Measurements from ENCODE around the gene MGARP. TPM values are rescaled to one million over a fixed set of nuclear protein-coding genes. Genes with fewer than 3 reads are reported as not detected.

MGARP gene
- total and polyA plus RNA-seq, 5 donors = 1.3 to 7.1 (median 1.8) TPM

GRCh38 chr4:139243448-139244365 is 36.3 kb downstream of the MGARP start:
- DNase-seq = peak in 1 of 3 donors; percentile 45
- intact Hi-C loops (cut with DNase I) = no loop called here
- peak; percentile 86 to 87 for ATAC-seq
- Histone ChIP-seq H3K4me3 (ENCODE audit: low read length) (no peak overlapping the region), H3K4me1 (ENCODE audit: control insufficient read depth, insufficient read depth, low read length) (peaks cover 3% of the 10 kb centered on the region), H3K9me3 (ENCODE audit: control insufficient read depth, low read length) (no peaks in the 10 kb centered on the region), H3K27ac (ENCODE audit: low read length) (no peak overlapping the region), H3K27me3 (ENCODE audit: control insufficient read depth, insufficient read depth) (no peaks in the 10 kb centered on the region)
- 90% methylated on average over 12 of the region's 12 CpGs for WGBS

- H3K27ac ChIP-seq (ENCODE audit: low read length) = no peak overlapping the region
- no peak for ATAC-seq
These were observed 37.4 kb downstream of the MGARP start for GRCh38 chr4:139242511-139243051.

GRCh38 chr4:139241784-139242151 is 38.3 kb downstream of the MGARP start:
- ATAC-seq (no peak), DNase-seq (no peak)
- intact Hi-C loops (cut with DNase I) = no loop called here
- Histone ChIP-seq H3K27ac (ENCODE audit: low read length) (no peak overlapping the region), H3K4me3 (ENCODE audit: low read length) (no peak overlapping the region), H3K4me1 (ENCODE audit: control insufficient read depth, insufficient read depth, low read length) (peaks cover 3% of the 10 kb centered on the region), H3K27me3 (ENCODE audit: control insufficient read depth, insufficient read depth) (no peaks in the 10 kb centered on the region), H3K9me3 (ENCODE audit: control insufficient read depth, low read length) (no peaks in the 10 kb centered on the region)
- WGBS = 86% methylated on average over 12 of the region's 12 CpGs

More at GRCh38 chr4:139242511-139243051, 37.4 kb downstream of the MGARP start:
- DNase-seq = no peak
- intact Hi-C loops (cut with DNase I) = no loop called here
- WGBS = 81% methylated on average over 2 of the region's 2 CpGs
- H3K27me3 ChIP-seq (ENCODE audit: control insufficient read depth, insufficient read depth) = no peaks in the 10 kb centered on the region
- H3K4me3 ChIP-seq (ENCODE audit: low read length) = no peak overlapping the region
- peaks cover 3% of the 10 kb centered on the region for H3K4me1 ChIP-seq (ENCODE audit: control insufficient read depth, insufficient read depth, low read length)
- no peaks in the 10 kb centered on the region for H3K9me3 ChIP-seq (ENCODE audit: control insufficient read depth, low read length)

DNA sequence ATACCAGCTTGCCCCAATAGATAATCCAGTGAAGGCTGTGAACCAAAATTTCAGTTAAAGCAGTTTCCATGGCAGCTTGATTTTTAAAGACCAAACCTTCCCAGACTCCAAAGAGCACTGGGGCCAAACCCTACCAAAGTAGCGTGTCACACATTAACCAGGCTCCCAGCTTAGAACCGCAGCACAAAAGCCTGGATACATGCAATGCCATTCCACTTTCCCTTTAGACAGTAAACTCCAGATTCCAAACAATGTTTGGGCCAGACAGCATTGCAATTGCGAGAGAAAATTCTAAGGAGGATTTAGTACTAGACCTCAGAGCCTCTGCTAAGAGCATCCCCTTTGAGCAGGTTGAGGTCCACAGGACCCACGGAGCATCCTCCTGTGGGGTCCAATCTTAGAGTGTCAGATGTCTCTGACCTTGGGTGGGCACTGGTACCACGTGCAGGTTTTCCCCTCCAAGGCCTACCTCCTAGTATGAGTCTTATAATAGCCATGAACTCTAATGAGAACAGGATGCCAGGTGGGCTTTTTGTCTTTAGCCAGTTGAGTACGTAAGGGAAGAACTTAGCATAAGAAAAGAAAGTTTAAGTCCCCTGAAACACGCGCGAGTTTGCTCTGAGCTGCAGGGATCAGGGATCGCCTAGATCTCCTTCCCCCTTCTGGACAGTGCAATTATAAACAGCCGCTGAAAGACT is 38.8 kb downstream of the MGARP start:
- Histone ChIP-seq H3K27ac (ENCODE audit: low read length) (no peak overlapping the region), H3K4me1 (ENCODE audit: control insufficient read depth, insufficient read depth, low read length) (peaks cover 3% of the 10 kb centered on the region), H3K4me3 (ENCODE audit: low read length) (no peak overlapping the region), H3K27me3 (ENCODE audit: control insufficient read depth, insufficient read depth) (no peaks in the 10 kb centered on the region), H3K9me3 (ENCODE audit: control insufficient read depth, low read length) (no peaks in the 10 kb centered on the region)
- DNase-seq (no peak), ATAC-seq (no peak)
- 86% methylated on average over 11 of the region's 11 CpGs for WGBS
- intact Hi-C loops (cut with DNase I) = no loop called here

DNA sequence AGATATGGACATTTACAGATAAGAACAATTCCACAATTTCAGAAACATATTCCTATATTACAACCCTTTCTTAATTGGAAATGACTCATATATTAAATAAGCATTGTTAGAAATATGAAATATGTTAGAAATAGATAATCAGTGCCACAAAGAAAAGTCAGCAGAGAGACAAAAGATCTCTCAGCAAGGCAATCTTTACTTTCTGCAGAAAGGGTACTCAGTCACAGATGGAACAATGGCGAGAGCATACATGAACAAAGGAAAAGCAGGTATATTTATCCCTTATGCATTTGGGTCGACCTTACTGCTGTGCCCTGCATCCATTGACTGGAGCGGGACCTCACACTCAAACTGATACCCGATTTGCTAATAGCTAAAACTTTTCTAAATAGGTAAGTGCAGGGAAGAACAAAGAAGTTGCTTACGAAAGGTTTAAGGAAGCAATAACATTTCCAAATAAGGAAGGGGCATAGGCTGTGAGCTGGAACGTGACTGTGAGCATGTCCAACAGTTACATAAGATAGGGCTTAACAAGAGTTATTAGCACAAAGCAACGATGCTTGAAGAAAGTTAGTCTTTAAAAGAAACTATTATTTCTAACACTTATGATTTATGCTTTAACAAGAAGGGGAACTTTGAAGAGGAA is 40.8 kb downstream of the MGARP start:
- intact Hi-C loops (cut with DNase I) = no loop called here
- no peak for DNase-seq
- 91% methylated on average over 7 of the region's 7 CpGs for WGBS
- no peaks in the 10 kb centered on the region for H3K9me3 ChIP-seq (ENCODE audit: control insufficient read depth, low read length)
- peaks cover 3% of the 10 kb centered on the region for H3K4me1 ChIP-seq (ENCODE audit: control insufficient read depth, insufficient read depth, low read length)
- H3K27ac ChIP-seq (ENCODE audit: low read length) = no peak overlapping the region
- H3K27me3 ChIP-seq (ENCODE audit: control insufficient read depth, insufficient read depth) = no peaks in the 10 kb centered on the region
- ATAC-seq = no peak
- no peak overlapping the region for H3K4me3 ChIP-seq (ENCODE audit: low read length)

GRCh38 chr4:139234253-139234652 is 45.8 kb downstream of the MGARP start:
- H3K27ac ChIP-seq (ENCODE audit: low read length) = no peak overlapping the region
- no peaks in the 10 kb centered on the region for H3K4me1 ChIP-seq (ENCODE audit: control insufficient read depth, insufficient read depth, low read length)
- ATAC-seq = no peak
- DNase-seq = no peak
- intact Hi-C loops (cut with DNase I) = no loop called here
- WGBS = 76% methylated on average over 3 of the region's 3 CpGs
- H3K4me3 ChIP-seq (ENCODE audit: low read length) = no peak overlapping the region
- H3K9me3 ChIP-seq (ENCODE audit: control insufficient read depth, low read length) = no peaks in the 10 kb centered on the region
- no peaks in the 10 kb centered on the region for H3K27me3 ChIP-seq (ENCODE audit: control insufficient read depth, insufficient read depth)

DNA sequence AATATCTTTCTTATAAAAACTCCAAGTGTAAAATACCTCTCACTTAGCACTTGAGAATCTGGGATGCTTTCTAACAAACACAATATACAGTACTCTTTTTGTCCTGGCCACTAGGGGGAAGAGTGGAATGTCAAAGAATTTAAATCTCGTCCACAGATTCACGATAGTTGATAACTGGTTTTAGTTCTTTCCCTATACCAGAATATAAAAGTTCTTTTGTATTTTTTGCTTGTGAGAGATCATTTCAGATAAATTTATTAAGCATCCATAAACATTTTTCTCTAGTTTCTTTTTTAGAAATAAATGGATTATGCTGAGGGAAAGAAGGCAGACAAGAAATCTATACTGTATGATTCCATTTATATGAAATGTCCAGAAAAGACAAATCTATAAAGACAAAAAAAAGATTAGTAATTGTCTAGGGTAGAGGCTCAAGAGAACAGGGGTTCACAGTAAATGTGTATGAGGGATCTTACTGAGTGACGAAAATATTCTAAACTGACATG is 50.4 kb downstream of the MGARP start:
- no peak overlapping the region for H3K27ac ChIP-seq (ENCODE audit: low read length)
- no peak overlapping the region for H3K4me3 ChIP-seq (ENCODE audit: low read length)
- intact Hi-C loops (cut with DNase I) = loop anchor here in 1 of 4 donors (5.0 kb wide), 1 partner anchor 63 kb away; no protein-coding TSS in a partner anchor
- H3K4me1 ChIP-seq (ENCODE audit: control insufficient read depth, insufficient read depth, low read length) = no peaks in the 10 kb centered on the region
- H3K27me3 ChIP-seq (ENCODE audit: control insufficient read depth, insufficient read depth) = no peaks in the 10 kb centered on the region
- no peak for DNase-seq
- WGBS = 32% methylated on average over 3 of the region's 3 CpGs
- H3K9me3 ChIP-seq (ENCODE audit: control insufficient read depth, low read length) = no peaks in the 10 kb centered on the region
- peak; percentile 54 to 61 for ATAC-seq

DNA sequence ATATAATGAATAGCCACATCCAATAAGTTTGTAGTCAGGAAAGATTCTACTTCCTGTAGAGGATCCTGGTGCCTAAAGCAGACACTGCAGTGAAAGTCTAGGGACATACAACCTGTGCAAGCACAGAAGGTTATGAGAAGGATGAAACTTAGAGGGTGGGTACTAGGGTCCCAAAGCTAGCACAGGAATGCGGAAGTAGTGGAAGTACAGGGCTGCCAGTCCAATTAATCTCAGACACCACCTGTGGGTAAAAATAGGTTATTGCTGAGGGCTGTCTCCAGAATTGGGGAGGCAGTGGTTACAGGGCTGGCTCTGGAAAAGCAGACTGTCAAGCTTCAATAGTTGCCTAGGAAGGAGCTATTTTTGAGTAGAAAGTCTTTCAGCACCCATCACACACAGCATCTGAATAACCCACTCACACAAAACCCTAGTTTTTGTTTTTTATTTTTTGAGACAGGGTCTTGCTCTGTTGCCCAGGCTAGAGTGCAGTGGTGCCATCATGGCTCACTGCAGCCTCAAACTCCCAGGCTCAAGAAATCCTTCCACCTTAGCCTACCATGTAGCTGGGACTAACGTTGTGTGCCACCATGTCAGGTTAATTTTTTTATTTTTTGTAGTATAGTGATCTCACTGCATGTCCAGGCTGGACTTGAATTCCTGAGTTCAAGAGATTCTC is 52.2 kb downstream of the MGARP start:
- ATAC-seq = no peak
- WGBS = 47% methylated on average over 2 of the region's 2 CpGs
- intact Hi-C loops (cut with DNase I) = loop anchor here in 1 of 4 donors (5.0 kb wide), 1 partner anchor 64 kb away; no protein-coding TSS in a partner anchor
- Histone ChIP-seq H3K27ac (ENCODE audit: low read length) (no peak overlapping the region), H3K4me3 (ENCODE audit: low read length) (no peak overlapping the region), H3K4me1 (ENCODE audit: control insufficient read depth, insufficient read depth, low read length) (no peaks in the 10 kb centered on the region), H3K27me3 (ENCODE audit: control insufficient read depth, insufficient read depth) (no peaks in the 10 kb centered on the region), H3K9me3 (ENCODE audit: control insufficient read depth, low read length) (no peaks in the 10 kb centered on the region)
- no peak for DNase-seq

DNA sequence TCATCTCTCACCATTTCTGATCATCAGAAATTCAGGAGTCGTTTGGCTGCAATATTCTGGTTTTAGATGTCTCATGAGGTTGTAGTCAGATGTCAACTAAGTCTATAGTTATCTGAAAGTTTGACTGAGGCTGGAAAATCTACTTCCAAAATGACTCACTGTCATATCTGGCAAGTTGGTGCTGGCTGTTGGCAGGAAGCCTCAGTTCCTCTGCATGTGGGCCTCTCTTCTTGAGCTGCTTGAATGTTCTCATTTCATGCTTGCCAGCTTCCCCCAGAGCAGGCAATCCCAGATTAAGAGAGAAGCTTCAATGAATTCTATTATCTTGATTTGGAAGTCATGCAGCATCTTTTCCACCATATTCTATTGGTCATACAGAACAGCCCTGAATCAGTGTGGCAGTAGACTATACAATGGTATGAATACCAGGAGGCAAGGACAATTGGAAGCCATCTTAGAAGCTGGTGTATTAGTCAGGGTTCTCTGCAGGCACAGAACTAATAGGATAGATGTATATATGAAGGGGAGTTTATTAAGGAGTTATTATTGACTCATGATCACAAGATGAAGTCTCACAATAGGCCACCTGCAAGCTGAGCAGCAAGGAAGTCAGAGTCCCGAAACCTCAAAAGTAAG is 56.2 kb downstream of the MGARP start:
- intact Hi-C loops (cut with DNase I) = no loop called here
- peak; percentile 44 to 80 (median 66) for DNase-seq
- Histone ChIP-seq H3K27ac (ENCODE audit: low read length) (no peak overlapping the region), H3K4me3 (ENCODE audit: low read length) (no peak overlapping the region), H3K9me3 (ENCODE audit: control insufficient read depth, low read length) (no peaks in the 10 kb centered on the region), H3K4me1 (ENCODE audit: control insufficient read depth, insufficient read depth, low read length) (no peaks in the 10 kb centered on the region), H3K27me3 (ENCODE audit: control insufficient read depth, insufficient read depth) (no peaks in the 10 kb centered on the region)
- peak in 1 of 2 donors; percentile 41 for ATAC-seq
- 65% methylated on average over 2 of the region's 2 CpGs for WGBS

GRCh38 chr4:139222215-139222614 is 57.8 kb downstream of the MGARP start:
- WGBS = 92% methylated on average over 5 of the region's 5 CpGs
- Histone ChIP-seq H3K9me3 (ENCODE audit: control insufficient read depth, low read length) (no peaks in the 10 kb centered on the region), H3K27ac (ENCODE audit: low read length) (no peak overlapping the region), H3K4me3 (ENCODE audit: low read length) (no peak overlapping the region), H3K27me3 (ENCODE audit: control insufficient read depth, insufficient read depth) (no peaks in the 10 kb centered on the region), H3K4me1 (ENCODE audit: control insufficient read depth, insufficient read depth, low read length) (no peaks in the 10 kb centered on the region)
- intact Hi-C loops (cut with DNase I) = no loop called here
- ATAC-seq (no peak), DNase-seq (no peak)
